MM.1S (cell line): ENCODE results near the gene GP2.

Experiments
- EZH2 ChIP-seq: fragments of 300-600 bp; sonication (generic); optimal IDR thresholded peaks from 2 replicates; pipeline ENCODE3; 2017; ENCODE audit warnings: low read depth, mild to moderate bottlenecking, antibody characterized with exemption, low read length, mixed read lengths
- TF ChIP-seq, protein P1 (sequence below): fragments of 300-600 bp; sonication (generic); IDR thresholded peaks from 2 replicates; pipeline ENCODE4 v1.5.1; 2016; ENCODE audit warnings: antibody characterized with exemption, low read length, mixed read lengths

- TF ChIP-seq, protein P1, sequence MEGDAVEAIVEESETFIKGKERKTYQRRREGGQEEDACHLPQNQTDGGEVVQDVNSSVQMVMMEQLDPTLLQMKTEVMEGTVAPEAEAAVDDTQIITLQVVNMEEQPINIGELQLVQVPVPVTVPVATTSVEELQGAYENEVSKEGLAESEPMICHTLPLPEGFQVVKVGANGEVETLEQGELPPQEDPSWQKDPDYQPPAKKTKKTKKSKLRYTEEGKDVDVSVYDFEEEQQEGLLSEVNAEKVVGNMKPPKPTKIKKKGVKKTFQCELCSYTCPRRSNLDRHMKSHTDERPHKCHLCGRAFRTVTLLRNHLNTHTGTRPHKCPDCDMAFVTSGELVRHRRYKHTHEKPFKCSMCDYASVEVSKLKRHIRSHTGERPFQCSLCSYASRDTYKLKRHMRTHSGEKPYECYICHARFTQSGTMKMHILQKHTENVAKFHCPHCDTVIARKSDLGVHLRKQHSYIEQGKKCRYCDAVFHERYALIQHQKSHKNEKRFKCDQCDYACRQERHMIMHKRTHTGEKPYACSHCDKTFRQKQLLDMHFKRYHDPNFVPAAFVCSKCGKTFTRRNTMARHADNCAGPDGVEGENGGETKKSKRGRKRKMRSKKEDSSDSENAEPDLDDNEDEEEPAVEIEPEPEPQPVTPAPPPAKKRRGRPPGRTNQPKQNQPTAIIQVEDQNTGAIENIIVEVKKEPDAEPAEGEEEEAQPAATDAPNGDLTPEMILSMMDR = no peak
- TF ChIP-seq EZH2 = no peak
Measured at GRCh38 chr16:20363191-20363590, 35.9 kb upstream of the GP2 start.
